Activated CD4-positive, alpha-beta T cell treated with anti-CD3 and anti-CD28 coated beads for 1 hour (primary cell): Measurements from ENCODE around the gene NDUFA13.

ENCODE experiments used
- DNase-seq: peaks from one replicate; pipeline ENCODE4 v3.0.0-alpha.2; 2020

NDUFA13 gene

GRCh38 chr19:19549804-19550464, 33.9 kb downstream of the NDUFA13 start:
- no peak for DNase-seq

GRCh38 chr19:19550485-19550929, 34.5 kb downstream of the NDUFA13 start:
- DNase-seq, result no peak

GRCh38 chr19:19550972-19551852, 35.2 kb downstream of the NDUFA13 start:
- no peak for DNase-seq

GRCh38 chr19:19551853-19552192, 35.8 kb downstream of the NDUFA13 start:
- DNase-seq, result no peak

GRCh38 chr19:19552798-19553197, 36.8 kb downstream of the NDUFA13 start:
- no peak for DNase-seq

GRCh38 chr19:19553670-19554069, 37.6 kb downstream of the NDUFA13 start:
- DNase-seq, result no peak

GRCh38 chr19:19554074-19555023, 38.3 kb downstream of the NDUFA13 start:
- peak; percentile 39 for DNase-seq

- no peak for DNase-seq
Measured at GRCh38 chr19:19558055-19558454, 42.0 kb downstream of the NDUFA13 start.

- DNase-seq, result no peak
Measured at GRCh38 chr19:19558636-19559035, 42.6 kb downstream of the NDUFA13 start.

GRCh38 chr19:19559931-19560330, 43.9 kb downstream of the NDUFA13 start:
- DNase-seq, result no peak

GRCh38 chr19:19561946-19562664, 46.1 kb downstream of the NDUFA13 start:
- no peak for DNase-seq

- DNase-seq, result peak; percentile 20
Measured at GRCh38 chr19:19562665-19563347, 46.8 kb downstream of the NDUFA13 start.

GRCh38 chr19:19563348-19563848, 47.4 kb downstream of the NDUFA13 start:
- DNase-seq, result no peak

GRCh38 chr19:19566306-19566705, 50.3 kb downstream of the NDUFA13 start:
- DNase-seq, result no peak

- DNase-seq, result no peak
Measured at GRCh38 chr19:19567391-19567790, 51.4 kb downstream of the NDUFA13 start.

- no peak for DNase-seq
Measured at GRCh38 chr19:19568802-19569756, 53.1 kb downstream of the NDUFA13 start.

- DNase-seq, result no peak
Measured at GRCh38 chr19:19570571-19570970, 54.5 kb downstream of the NDUFA13 start.

GRCh38 chr19:19571071-19571786, 55.2 kb downstream of the NDUFA13 start:
- no peak for DNase-seq

GRCh38 chr19:19575411-19575810, 59.4 kb downstream of the NDUFA13 start:
- DNase-seq, result no peak
